HG03342 (cell line): ENCODE measurements around the gene CAMKK2.
"Not testable (repeated sequence)": the region's sequence is repeated elsewhere in the genome, so short reads cannot be mapped to it uniquely, and the experiment has no call there.

ENCODE experiments used
- ATAC-seq: cut with Tn5 transposase; IDR thresholded peaks from one replicate; pipeline ENCODE4 v1.9.1; 2021; ENCODE audit warnings: mild to moderate bottlenecking, moderate library complexity; ENCODE audit not compliant: unreplicated experiment

CAMKK2 gene

DNA sequence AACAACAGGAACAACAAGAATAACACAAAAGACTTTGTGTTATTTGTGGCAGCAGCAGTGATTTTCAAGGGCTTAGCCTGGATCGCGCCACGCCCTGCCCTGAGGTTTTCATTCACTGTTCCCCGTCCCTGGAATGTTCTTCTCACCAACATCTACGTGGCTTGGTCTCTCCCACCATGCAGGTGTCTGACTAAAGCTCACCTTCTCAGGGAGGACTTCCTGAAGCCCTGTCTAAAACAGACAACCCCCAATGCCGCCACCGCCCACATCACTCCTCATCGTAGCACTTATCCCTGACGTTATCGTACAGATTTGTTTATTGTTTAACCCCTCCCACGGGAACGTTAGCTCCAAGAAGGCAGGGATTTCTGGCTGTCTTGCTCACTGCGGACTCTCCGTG, 46.1 kb downstream of the CAMKK2 start:
- no peak for ATAC-seq

DNA sequence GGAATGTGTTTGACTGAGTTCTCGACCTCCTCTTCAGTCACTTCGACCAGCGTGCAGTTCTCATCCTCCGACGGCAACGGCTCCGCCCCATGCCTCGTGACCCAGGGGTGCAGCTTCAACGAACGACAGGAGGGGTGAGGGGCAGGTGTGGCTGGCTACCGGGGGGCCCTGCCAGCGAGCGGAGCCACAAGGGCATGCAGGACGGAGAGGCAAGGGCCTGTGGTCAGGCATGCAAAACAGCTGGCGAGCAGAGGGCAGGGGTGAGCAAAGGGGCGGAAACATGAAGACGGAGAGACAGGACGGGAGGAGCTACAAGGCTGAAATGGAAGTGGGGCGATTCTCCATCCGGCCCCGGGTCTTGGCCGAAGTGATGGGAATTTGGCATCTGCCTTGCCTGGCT, 47.9 kb downstream of the CAMKK2 start:
- peak; percentile 55 for ATAC-seq

- no peak for ATAC-seq
Observed at GRCh38 chr12:121246893-121247557, 49.5 kb downstream of the CAMKK2 start.

DNA sequence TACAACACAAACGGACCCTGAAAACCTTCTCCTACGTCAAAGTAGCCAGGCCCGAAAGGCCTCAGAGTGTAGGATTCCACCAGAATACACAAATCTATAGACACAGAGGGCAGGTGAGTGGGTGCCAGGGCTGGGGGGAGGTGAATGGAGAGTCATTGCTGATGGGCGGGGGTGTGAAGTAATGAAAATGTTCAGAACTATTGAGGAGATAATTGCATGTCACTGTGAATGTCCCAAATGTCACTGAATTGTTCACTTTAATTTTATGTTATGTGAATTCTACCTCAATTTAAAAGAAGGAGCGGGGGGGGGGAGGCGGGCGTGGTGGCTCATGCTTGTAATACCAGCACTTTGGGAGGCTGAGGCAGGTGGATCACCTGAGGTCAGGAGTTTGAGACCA, 50.6 kb downstream of the CAMKK2 start:
- ATAC-seq, result no peak

DNA sequence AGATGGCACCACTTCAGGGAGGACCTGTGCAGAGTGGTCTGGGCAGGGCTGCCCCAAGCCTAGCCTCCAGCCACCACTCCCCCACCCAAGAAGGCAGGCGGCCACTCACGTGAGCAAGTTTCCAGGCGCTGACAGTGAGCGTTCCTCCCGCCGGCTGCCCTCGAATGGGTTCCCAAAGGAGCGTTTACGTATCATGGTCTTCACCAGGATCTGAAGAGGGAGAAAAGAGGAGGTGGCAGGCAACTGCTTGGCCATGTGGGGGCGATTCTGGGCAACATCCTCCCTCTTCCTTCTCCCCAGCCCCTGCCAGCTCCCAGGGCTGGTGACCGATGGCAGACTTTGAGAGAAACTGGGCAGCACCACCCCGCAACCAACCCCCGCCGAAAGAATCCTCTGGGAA, 51.5 kb downstream of the CAMKK2 start:
- ATAC-seq, result no peak

DNA sequence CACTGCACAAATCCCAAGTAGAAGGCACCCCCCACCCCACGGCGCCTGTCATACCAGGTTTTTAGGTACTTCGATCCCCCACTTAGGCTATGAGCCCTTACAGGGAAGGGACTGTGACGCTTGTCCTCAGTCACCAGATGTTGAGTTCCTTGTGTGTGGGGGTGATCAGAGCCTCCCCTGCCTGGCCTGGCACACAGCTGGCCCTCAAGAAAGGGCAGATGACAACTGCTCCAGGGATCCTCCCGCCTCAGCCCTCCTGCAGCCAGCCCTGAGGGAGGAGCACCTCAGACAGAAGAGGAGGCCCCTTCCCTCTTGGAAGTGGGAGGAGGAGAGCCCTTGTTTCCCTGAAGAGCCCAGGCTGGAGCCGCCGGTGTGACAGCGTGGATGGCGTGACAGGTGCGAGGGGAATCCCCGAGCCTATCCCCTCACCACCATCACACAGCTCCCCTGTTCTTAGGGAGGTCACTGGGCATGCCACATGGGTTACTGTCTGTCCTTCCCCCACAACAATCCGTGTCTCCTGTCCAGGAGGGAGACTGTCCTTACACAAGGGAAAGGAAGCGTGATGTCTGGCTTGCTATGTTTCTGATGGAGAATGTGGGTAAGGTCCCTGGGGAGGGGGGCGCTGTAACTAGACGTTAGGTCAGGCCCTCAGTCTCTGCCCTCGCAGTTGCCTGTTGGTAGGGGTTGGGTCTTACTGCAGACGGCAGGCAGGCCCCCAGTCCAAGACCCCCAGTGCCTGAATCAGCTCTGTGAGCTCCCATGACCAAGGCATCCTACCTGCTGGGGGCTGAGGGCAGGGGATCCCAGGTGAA, 55.1 kb downstream of the CAMKK2 start:
- ATAC-seq, result no peak

GRCh38 chr12:121240484-121241101, 55.9 kb downstream of the CAMKK2 start:
- ATAC-seq, result no peak

DNA sequence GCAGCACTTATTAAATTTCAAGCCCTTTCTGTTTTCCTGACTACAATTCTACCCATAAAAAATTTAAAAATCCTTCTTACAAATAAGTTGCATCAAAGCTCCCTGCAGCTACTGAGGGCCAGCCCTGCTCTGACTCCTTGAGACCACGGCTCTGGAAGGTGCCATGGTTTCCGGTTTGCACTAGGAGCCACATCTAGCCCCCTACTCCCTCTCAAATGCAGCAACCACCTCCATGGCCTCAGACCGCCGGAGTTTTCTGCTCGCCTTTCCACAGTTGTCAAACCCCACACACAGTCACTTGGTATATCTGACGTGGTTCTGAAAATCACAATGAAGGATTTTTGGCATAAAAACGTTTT, 56.5 kb downstream of the CAMKK2 start:
- no peak for ATAC-seq

- no peak for ATAC-seq
Observed at GRCh38 chr12:121239351-121240061, 57.0 kb downstream of the CAMKK2 start.

DNA sequence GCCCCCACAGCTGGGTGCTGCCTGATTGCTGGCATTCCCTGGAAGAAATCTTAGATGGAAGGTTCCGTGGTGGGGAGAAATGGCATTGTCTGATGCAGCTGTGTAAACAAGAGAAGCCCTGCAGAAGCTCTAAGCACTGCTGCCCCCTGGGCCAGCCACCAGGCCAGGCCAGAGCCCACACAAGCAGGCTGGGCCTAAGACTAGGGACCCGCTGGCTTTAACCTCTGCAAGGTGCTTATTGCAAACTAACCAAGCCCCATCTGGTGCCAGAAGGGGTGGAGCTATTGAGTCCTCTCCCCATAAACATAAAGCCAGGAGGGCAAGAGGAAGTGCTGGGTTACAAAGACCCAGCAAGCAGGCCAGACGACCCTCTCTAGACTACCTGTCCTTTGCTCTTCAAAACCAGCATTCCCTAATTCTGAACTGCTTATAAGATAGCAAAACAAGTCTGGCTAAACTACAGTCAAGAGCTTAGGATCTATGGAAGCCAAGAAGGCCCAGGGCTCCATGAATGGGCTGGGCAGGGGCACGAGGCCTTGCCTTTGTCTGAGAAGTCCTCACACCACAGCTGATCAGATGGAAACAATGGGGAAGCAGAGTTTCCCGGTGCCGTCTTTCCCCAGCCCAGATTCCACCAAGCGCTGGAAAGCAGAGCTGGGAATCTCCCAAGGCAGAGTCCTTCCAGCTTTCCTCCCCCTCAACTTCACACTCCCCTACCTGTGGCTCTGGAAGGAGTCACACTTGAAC, 57.7 kb downstream of the CAMKK2 start:
- no peak for ATAC-seq

GRCh38 chr12:121238086-121238485, 58.4 kb downstream of the CAMKK2 start:
- no peak for ATAC-seq

- no peak for ATAC-seq
Observed at GRCh38 chr12:121237415-121237814, 59.1 kb downstream of the CAMKK2 start.

- ATAC-seq, result no peak
Observed at GRCh38 chr12:121236776-121237175, 59.7 kb downstream of the CAMKK2 start.

DNA sequence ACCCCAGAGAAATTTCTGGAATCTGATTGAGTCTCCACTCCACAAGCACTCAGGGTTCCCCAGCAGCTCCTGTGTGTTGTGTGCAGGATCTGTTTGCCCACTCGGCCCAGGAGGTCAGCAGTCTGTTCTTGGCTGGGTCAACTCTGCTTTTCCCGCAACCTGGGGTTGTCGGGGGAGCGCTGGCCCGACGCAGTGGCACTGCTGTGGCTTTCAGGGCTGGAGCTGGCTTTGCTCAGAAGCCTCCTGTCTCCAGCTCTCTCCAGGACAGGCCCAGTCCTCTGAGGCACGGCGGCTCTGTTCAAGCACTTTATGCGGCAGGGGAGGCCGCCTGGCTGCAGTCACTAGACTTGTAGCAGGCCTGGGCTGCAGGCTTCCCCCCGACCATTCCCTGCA, 62.9 kb downstream of the CAMKK2 start:
- ATAC-seq, result no peak

DNA sequence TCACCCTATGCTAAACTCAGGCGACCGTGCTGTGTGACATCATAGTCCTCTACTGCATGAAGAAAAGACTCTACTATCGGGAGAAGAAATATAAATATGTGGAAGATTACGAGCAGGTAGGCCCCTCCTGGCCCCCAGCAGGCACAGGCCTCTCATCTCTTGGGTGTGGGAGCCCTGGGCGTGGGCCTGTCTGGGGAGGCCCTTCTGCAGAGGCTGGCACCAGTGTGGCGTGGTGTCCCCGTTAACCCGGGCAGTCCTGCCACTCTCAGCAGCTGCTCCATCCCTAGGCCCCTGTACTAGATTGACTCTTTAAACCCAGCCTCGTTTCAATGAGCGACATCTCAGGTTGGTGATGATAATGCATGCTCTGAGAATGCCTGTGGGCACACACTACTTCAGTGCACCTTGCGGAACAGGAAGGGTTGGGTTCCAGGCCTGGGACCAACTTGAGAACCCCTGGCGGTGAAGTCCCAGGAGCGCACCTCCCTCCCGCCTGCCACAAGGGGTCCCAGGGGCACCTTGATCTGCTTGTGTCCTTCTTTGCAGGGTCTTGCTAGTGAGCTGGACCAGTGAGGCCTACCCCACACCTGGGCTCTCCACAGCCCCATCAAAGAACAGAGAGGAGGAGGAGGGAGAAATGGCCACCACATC, 63.4 kb downstream of the CAMKK2 start:
- no peak for ATAC-seq

DNA sequence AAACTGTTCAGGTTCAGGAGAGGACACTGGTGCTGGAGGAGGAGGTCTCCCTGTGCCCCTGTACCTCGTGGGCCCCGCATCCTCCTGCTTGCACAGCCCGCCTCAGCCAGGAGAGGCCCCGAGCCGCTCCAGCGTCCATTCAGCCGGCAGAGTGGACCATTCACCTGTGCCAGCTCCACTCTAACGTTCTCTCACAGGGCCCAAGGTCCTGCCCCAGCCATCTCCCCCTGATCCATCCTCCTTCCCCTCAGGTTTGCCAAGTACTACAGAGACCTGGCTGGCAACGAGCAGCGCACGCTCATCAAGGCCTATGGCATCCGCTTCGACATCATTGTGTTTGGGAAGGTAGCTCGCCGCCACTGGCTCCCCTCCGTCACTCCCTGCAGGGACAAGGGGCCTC, 64.3 kb downstream of the CAMKK2 start:
- no peak for ATAC-seq

- ATAC-seq, result no peak
Observed at GRCh38 chr12:121230538-121230907, 66.0 kb downstream of the CAMKK2 start.

DNA sequence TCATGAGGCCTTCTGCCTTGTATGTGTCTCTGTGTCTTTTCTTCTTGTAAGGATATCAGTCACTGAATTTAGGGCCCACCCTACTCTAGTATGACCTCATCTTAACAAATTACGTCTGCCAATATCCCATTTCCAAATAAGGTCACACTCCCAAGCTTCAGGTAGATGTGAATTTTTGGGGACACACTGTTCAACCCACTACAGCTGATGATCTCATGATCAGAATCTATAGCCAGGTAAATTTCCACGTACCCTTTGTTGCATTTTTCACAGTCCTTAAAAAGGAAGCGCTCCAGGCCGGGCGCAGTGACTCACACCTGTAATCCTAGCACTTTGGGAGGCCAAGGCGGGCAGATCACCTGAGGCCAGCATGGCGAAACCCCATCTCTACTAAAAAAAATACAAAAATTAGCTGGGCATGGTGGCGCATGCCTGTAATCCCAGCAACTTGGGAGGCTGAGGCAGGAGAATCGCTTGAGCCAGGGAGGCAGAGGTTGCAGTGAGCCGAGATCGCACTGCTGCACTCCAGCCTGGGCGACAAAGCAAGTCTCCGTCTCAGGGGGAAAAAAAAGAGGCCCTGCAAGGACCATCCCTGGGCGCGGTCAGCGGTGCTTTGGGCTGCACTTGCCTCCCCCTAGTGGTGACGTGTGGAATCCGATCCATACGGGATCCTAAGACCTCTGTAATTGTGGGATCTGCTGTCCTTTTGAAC, 66.5 kb downstream of the CAMKK2 start:
- ATAC-seq, result not testable (repeated sequence)

- no peak for ATAC-seq
Observed at GRCh38 chr12:121228919-121229665, 67.4 kb downstream of the CAMKK2 start.
